Astrocyte (in vitro differentiated cells and primary cell): Measurements from ENCODE around the gene ACVR1.

Source experiments
- CTCF ChIP-seq: IDR thresholded peaks from 2 replicates; pipeline ENCODE4 v1.5.1; 2011; ENCODE audit warnings: low read depth, mild to moderate bottlenecking, inconsistent platforms, low read length, moderate library complexity; ENCODE audit not compliant: insufficient read depth
- EZH2 ChIP-seq: IDR thresholded peaks from 2 replicates; pipeline ENCODE4 v1.6.1; 2012; ENCODE audit warnings: mild to moderate bottlenecking, low read length, inconsistent platforms; ENCODE audit not compliant: insufficient read depth

GRCh38 chr2:157749684-157750083, 126.4 kb downstream of the ACVR1 start:
- TF ChIP-seq CTCF (no peak), EZH2 (no peak)
